NB4 (cell line): ENCODE data around the gene QRSL1.

Source experiments
- MYC ChIP-seq: IDR thresholded peaks from 2 replicates; pipeline ENCODE4 v1.6.1; 2011; ENCODE audit warnings: low read depth, low read length
- POLR2A ChIP-seq: IDR thresholded peaks from 2 replicates; pipeline ENCODE4 v1.6.1; 2011; ENCODE audit warnings: mild to moderate bottlenecking; ENCODE audit not compliant: insufficient read length; ENCODE audit errors: extremely low read depth
- TF ChIP-seq, protein P1 (sequence below): IDR thresholded peaks from one replicate; pipeline ENCODE4 v1.5.1; 2012; ENCODE audit warnings: low read depth, low read length

DNA sequence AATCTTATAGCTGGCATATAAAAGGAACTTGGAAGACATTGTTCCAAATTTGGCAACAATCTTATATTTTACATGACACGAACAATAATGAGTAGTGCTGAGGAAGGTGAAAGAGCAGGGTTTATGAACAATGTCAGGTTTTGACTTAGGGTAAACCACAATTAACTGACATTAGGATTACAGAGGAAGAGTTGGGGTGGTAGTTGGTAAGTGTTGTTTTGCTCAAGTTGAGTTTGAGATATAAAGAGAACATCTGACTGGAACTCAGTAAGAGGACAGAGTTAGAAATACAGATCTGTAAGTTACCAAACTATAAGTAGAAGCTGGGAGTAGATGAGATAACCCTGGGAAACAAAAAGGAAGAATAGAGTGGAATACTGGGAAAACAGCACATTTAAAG, 15.2 kb upstream of the QRSL1 start:
- TF ChIP-seq MYC (no peak), POLR2A (no peak)
- TF ChIP-seq, protein P1, sequence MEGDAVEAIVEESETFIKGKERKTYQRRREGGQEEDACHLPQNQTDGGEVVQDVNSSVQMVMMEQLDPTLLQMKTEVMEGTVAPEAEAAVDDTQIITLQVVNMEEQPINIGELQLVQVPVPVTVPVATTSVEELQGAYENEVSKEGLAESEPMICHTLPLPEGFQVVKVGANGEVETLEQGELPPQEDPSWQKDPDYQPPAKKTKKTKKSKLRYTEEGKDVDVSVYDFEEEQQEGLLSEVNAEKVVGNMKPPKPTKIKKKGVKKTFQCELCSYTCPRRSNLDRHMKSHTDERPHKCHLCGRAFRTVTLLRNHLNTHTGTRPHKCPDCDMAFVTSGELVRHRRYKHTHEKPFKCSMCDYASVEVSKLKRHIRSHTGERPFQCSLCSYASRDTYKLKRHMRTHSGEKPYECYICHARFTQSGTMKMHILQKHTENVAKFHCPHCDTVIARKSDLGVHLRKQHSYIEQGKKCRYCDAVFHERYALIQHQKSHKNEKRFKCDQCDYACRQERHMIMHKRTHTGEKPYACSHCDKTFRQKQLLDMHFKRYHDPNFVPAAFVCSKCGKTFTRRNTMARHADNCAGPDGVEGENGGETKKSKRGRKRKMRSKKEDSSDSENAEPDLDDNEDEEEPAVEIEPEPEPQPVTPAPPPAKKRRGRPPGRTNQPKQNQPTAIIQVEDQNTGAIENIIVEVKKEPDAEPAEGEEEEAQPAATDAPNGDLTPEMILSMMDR, result no peak
